Left colon (tissue), 2 donors: ENCODE measurements around the gene KRT2. TPM values are rescaled to one million over a fixed set of nuclear protein-coding genes. Genes with fewer than 3 reads are reported as not detected.

Experiments used
- ATAC-seq: fragments of 200-7000 bp; cut with Tn5 transposase; one replicate; pipeline ENCODE4 v1.9.1; 2020; ENCODE audit warnings: mild to moderate bottlenecking, moderate library complexity
- DNase-seq, 2 donors: peaks; one replicate each; pipeline ENCODE4 v3.0.0-alpha.2; 2020
- intact Hi-C, 2 donors: fragments of 100-400 bp; cut with DNase I in 1 of 2; cut with micrococcal nuclease in 1 of 2; formaldehyde crosslinking; loops; one replicate each; pipeline versions ENCODE4 v1.11.2 to v1.14.0; 2022; cut with DNase I, micrococcal nuclease
- total RNA-seq, 2 donors: library from RNA; stranded (reverse); fragmentation: NEBNext Ultra II Directional; extraction: Animal tissue kit (Norgen Biotek cat#: 25700); gene quantifications; one replicate each; pipeline ENCODE4 v1.2.1, GENCODE V29; 2021
- donor health status: DM: no; HTN: no; CAD: no.
- donor health status: DM: yes; HTN: yes; CAD: no.

The KRT2 gene
- total RNA-seq, 2 donors from 2014 or later, result not detected

DNA sequence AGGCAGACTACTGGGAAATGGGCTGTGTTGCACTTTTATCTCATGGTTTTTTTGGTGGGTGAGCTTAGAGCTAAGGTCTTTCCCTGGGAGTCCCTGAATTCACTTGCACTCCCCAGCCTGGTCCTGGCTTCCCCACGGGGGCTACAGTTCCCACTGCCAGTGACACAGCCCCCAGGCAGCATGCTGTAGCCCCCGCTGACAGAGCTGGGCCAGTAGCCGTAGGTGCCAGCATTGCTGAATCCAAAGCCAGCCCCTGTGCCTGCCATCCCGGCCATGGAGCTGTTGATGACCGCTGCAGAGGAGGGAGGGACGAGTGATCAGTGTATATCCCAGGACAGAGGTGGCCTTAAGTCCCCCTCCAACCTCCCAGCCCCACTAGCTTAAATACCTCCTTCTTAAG is 43.9 kb downstream of the KRT2 start:
- no peak for DNase-seq
- no peak for ATAC-seq
- intact Hi-C loops, result no loop called here

DNA sequence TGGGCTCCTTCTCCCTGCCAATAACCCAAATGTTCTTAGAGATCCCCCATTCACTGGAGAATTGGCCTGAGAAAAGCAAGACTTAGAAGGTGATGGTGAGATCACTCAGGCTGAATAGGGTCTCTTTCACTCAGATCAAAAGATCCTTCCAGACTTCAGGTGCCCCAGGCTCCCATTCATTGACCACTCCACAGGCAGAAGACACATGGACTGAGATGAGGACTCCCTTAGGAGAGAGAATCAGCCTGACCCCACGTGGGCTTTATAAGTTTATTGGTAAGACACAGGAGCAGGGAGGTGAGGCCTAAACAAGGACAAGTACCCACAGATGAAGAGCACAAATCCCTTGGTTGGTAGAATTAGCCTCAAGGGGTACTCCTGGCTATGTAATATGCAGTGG is 44.7 kb downstream of the KRT2 start:
- DNase-seq, result no peak
- intact Hi-C loops, result no loop called here
- ATAC-seq, result no peak

DNA sequence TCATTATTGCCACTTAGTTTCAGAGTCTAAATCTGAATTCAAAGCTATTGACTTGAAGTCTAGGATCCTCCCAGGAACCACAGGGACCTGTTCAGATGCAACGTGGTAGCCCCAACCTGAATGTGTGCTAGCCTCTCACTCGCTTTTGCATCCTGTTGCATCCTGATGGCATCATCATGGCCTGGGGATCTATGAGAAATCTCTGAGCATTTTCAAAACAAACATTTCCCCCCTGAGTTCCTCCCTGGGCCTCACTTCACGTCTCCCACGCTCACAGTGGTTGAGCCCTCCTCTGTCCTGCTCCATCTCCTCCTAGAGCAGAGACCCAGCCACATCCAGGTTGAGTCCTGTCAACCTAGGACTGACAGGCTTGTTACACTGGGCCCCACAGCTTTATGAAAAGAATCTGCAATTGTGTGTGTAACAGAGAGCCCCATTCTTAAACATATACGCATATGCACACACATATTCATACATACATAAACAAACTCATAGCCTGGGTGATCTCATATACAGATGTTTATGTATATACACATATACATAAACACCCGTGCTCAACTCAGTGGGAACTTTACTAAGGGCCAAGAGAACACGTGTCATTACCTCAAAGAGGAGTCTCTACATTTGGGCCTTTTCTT is 45.3 kb downstream of the KRT2 start:
- DNase-seq (no peak), ATAC-seq (no peak)
- intact Hi-C loops, result no loop called here

DNA sequence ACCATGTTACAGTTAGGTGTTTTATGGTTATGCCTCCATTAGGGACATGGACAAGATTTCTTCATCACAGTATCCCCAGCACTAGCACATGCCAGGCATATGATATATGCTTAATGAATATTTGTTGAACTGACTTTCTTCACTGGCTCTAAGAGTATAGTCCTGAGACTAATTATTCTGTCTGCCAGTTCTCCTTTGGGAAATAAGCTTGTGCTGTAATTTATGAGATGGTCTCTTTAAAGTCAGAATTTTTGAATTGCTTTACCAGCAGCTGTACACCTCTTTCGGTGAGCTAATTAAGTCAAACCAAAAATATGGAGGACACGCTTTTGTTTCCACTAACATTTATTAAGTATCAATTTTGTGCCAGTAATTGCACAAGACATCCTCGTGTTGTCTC is 45.9 kb downstream of the KRT2 start:
- intact Hi-C loops, result no loop called here
- DNase-seq (no peak), ATAC-seq (no peak)

DNA sequence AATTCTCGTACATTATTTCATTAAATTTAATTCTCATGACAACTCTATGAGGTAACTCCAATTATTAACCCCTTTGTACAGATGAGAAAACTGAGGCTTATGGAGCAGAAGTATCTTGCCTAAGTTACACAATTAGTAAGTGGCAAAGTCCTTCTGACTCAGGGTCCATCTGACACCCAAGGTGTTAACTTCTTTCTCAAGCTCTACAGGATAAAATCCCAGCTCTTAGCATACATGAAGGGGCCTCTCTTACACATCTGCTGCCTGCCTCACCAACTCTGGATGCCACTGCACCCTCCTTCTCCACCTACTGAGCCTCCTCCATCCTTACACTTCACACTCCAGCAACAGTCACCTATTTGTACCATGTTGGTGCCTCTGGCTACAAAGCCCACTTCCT is 46.5 kb downstream of the KRT2 start:
- no peak for ATAC-seq
- DNase-seq, result no peak
- intact Hi-C loops, result no loop called here

DNA sequence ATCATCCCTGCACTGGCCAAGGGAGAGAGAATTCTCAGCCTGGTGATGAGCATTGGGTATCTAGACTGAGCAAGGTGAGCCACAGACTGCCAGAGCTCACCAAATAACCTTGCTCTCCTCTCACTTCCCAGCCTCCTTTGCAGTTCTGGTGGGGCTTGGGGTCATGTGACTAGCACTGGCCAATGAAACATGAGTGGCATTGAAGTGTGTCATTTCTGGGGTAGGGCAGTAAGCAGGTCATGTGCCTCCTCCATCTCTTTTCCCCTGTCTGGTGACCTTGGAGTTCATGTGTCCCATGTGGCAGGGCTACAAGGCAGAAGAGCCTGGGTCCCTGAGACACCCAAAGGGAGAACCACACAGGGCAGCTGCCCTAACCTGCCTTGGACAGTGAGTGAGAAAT is 47.2 kb downstream of the KRT2 start:
- ATAC-seq (no peak), DNase-seq (no peak)
- intact Hi-C loops, result no loop called here

DNA sequence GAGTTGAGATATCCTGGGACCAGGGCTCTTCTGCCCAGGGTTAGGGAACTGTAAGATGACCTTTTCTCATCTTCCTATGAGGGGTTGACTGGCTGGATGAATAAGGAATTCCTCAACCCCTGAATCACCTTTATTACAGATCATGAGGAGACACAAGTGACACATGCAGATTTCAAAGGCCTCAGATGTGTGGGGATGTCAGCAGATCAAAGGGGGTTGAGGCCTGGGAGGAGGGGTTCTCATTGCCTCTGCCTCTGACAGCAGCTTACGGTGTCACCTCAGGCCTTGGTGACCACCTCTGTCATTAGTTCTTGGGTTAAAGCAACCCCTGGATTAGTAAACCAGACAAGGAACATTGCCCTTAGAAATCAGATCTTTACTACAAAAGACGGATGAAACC is 48.7 kb downstream of the KRT2 start:
- ATAC-seq (no peak), DNase-seq (no peak)
- intact Hi-C loops, result no loop called here

DNA sequence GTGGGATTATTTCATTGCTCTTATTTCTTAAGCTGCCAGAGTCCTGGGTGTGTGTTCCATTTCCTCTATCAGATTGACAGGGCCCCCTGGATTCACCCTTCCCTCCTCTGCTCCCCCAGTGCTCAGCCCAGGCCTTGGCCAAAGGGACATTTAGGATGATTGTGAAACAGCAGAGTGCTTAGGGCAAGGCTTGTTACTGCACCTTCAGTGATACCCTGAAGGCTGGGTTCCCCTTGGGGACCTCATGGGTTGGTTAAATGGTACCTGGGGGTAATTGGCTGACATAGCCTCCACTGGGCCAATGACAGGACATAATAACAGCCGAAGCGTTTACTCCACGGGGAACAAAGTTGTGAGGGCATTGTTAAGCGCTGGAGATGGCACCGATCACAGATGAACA is 49.5 kb downstream of the KRT2 start:
- no peak for DNase-seq
- intact Hi-C loops, result no loop called here
- no peak for ATAC-seq

DNA sequence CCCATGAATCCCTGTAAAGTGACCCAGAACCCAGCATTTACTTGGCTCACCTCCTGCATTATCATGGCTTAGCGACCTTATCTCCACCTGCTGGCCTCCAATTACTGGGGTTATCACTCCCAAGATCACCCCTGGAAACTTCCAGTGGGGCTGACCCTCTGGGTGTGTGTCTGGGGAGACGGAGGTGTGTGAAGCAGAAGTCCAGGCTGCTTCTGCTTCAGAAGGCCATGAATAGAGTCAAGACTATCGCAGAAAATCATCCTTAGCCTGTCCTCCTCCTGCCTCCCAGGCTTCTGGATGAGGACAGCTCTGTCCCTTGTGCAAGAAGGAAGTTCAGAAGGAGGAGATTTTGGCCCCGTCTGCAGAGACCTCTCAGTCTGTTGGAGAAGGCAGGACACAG is 50.3 kb downstream of the KRT2 start:
- no peak for ATAC-seq
- DNase-seq, result no peak

DNA sequence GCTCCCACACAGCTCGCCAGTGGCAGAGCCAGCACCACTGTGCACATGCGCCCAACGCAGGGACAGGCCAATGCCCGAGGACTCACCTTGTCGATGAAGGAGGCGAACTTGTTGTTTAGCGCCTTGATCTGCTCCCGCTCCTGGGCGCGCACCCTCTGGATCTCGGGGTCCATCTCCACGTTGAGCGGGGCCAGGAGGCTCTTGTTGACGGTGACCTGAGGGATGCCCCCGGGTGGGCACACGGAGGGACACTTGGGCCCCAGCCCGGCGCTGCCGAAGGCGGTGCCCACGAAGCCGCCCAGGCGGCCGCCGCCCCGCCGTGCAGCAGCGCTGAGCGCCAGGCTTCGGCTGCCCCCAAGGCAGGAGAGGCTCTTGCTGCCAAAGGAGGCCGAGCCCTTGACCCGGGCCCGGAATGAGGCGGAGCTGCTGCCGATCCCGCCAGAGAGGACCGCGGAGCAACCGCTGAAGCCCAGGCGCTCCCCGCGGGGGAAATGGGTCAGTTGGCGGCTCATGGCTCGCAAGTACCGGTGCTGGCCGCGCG is 51.0 kb downstream of the KRT2 start, which contains the start of gene KRT72:
KRT72 (minus strand) TSS at position 523 of the 541 bp plus-strand sequence; CDS start at position 512, 11 bp downstream.
- intact Hi-C loops, result no loop called here
- ATAC-seq, result no peak
- DNase-seq, result no peak

More for the DNA sequence above, 50.3 kb downstream of the KRT2 start:
- intact Hi-C loops, result no loop called here

DNA sequence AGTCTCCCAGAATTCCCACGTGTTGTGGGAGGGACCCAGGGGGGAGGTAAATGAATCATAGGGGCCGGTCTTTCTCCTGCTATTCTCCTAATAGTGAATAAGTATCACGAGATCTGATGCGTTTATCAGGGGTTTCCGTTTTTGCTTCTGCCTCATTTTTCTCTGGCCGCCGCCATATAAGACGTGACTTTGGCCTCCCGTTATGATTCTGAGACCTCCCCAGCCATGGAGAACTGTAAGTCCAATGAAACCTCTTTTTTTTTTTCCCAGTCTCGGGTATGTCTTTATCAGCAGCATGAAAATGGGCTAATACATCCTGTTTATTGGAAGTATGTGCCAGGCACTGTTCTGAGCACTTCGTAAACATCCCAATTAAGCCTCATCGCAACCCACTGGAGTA is 51.5 kb downstream of the KRT2 start:
- DNase-seq (no peak), ATAC-seq (no peak)
- intact Hi-C loops, result no loop called here

DNA sequence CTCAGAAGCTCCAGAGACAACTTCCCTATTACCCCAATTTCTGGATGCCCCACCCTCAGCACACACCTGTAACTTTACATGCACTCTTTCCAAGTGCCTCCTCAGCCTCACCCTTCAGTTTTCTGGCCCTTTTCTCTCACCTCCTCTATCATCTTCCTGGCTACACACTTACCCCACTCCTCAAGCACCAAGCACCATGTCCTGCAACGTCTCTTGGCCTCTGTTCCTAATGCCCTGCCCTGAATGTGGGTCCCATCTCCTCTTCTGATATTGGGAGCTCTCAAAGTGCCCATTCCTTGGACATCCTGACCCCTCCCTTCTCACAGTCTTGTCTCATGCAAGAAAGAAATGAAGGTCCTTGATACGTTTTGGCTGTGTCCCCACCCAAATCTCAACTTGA is 51.9 kb downstream of the KRT2 start:
- ATAC-seq (no peak), DNase-seq (no peak)
- intact Hi-C loops, result no loop called here

DNA sequence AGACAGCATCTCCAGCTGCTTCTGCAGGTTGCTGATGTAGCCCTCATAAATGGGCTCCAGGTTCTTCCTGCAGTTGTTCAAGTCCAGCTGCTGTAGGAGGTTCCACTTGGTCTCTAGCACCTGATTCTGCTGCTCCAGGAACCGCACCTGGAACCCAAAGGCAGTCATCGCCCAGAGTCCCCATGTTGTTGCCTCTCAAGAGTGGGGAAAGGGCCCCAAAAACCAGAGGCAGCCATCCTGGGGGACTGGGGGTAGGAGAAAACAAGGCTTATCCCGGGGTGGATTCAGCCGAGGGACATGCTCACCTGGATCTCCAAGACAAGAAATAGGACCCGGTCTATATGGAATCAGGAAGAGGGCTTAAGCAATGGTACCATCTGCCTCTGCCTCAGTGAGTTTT is 53.0 kb downstream of the KRT2 start:
- intact Hi-C loops, result no loop called here
- ATAC-seq (no peak), DNase-seq (no peak)

Other genes starting within 250 kb of the KRT2 start
- not detected for gene KRT82, start 245.9 kb downstream of the KRT2 start, total RNA-seq
- not detected for gene KRT75, start 217.8 kb downstream of the KRT2 start, total RNA-seq
- not detected for gene KRT6B, start 200.1 kb downstream of the KRT2 start, total RNA-seq
- not detected for gene KRT6C, start 178.4 kb downstream of the KRT2 start, total RNA-seq
- not detected for gene KRT6A, start 159.0 kb downstream of the KRT2 start, total RNA-seq
- gene KRT5, start 131.8 kb downstream of the KRT2 start, total RNA-seq, result under 1 TPM in 1 of 2 donors, not detected in 1; 0.24 TPM
- not detected for gene KRT71, start 99.1 kb downstream of the KRT2 start, total RNA-seq
- gene KRT74, start 78.4 kb downstream of the KRT2 start, total RNA-seq, result not detected
- not detected for gene KRT72, start 50.7 kb downstream of the KRT2 start, total RNA-seq
- not detected for gene KRT73, start 33.7 kb downstream of the KRT2 start, total RNA-seq
- not detected for gene KRT1, start 28.2 kb upstream of the KRT2 start, total RNA-seq
- gene KRT77, start 51.3 kb upstream of the KRT2 start, total RNA-seq, result not detected
- not detected for gene KRT76, start 125.1 kb upstream of the KRT2 start, total RNA-seq
- gene KRT3, start 143.9 kb upstream of the KRT2 start, total RNA-seq, result not detected
- gene KRT4, start 161.9 kb upstream of the KRT2 start, total RNA-seq, result not detected
- gene KRT79, start 182.1 kb upstream of the KRT2 start, total RNA-seq, result not detected
- gene KRT78, start 196.8 kb upstream of the KRT2 start, total RNA-seq, result not detected